ENCODE data around the gene NDUFB3. TPM values are rescaled to one million over a fixed set of nuclear protein-coding genes. Genes with fewer than 3 reads are reported as not detected.

Gene NDUFB3
- total and polyA plus RNA-seq, 2 donors (not counting 3 experiments of a cell fraction or from before 2014, with no cell fraction given) = 65.6 to 96.7 TPM

GRCh38 chr2:201122276-201122675, 50.5 kb downstream of the NDUFB3 start:
- Histone ChIP-seq H2AFZ (ENCODE audit: low read depth, low read length) (no peak overlapping the region), H3K4me2 (ENCODE audit: insufficient read depth, low read length) (peak overlapping the region; percentile 99), H4K20me1 (replicated peaks; ENCODE audit: control insufficient read depth, extremely low read depth, insufficient read depth, low read length) (no peaks in the 10 kb centered on the region), H3K79me2 (ENCODE audit: control insufficient read depth, insufficient read depth, low read length) (peaks cover 87% of the 10 kb centered on the region), H3K9me1 (replicated peaks; ENCODE audit: control insufficient read depth, extremely low read depth, insufficient read depth, low read length) (no peaks in the 10 kb centered on the region), H3K27me3 (ENCODE audit: control insufficient read depth in 2 of 2, insufficient read depth in 2 of 2, low read length in 2 of 2) (no peaks in the 10 kb centered on the region), H3K4me1 (ENCODE audit: control insufficient read depth, extremely low read depth, insufficient read depth, low read length) (peaks cover 70% of the 10 kb centered on the region), H3K4me3 (replicated peaks in 1 of 3; ENCODE audit: insufficient read depth in 1 of 3, low read depth in 1 of 3, low read length in 3 of 3) (peak overlapping the region in 1 of 3 experiments; percentile 99), H3K36me3 (ENCODE audit: control insufficient read depth in 2 of 2, extremely low read depth in 1 of 2, insufficient read depth in 2 of 2, low read length in 2 of 2) (peaks cover 5 to 9% of the 10 kb centered on the region in 2 experiments), H3K9ac (replicated peaks; ENCODE audit: extremely low read depth, insufficient read depth, low read length) (no peak overlapping the region), H3K9me3 (replicated peaks; ENCODE audit: control insufficient read depth, insufficient read depth, low read length) (no peaks in the 10 kb centered on the region), H3K27ac (ENCODE audit: insufficient read depth, low read depth, low read length) (no peak overlapping the region)
- intact Hi-C loops (cut with micrococcal nuclease) (no loop called here), dilution Hi-C loops (cut with MboI; ENCODE audit: extremely low pct_ligation_motif_present, low sequenced_read_pairs) (no loop called here)
- ChIA-PET POLR2A (no interaction called here), CTCF (interaction anchor here (3.0 to 3.8 kb wide), 3 partner anchors 9 to 55 kb away, joined by 10 to 33 read pairs (median 19); no protein-coding TSS in a partner anchor)
- BruUV-seq (replicated peaks) = no TSS peak
- DNase-seq (ENCODE audit: low read depth, low spot score) (no peak), FAIRE-seq (no peak)
- TF ChIP-seq MAX (IDR thresholded peaks at IDR 0.05; ENCODE audit: insufficient read depth, insufficient read length) = no peak
- no peak for TF ChIP-seq POLR2AphosphoS5 (IDR thresholded peaks at IDR 0.05; ENCODE audit: insufficient read depth, low read depth, low read length)
- TF ChIP-seq FOS (IDR thresholded peaks at IDR 0.05; ENCODE audit: borderline replicate concordance, insufficient read depth, low read length) = no peak
- TF ChIP-seq JUN (IDR thresholded peaks at IDR 0.05; ENCODE audit: borderline replicate concordance, insufficient read depth, insufficient read length, low read depth) = no peak
- TF ChIP-seq GATA2 (IDR thresholded peaks at IDR 0.05; ENCODE audit: insufficient read depth, insufficient read length, low read depth, low read length) = no peak
- TF ChIP-seq POLR2A (IDR thresholded peaks at IDR 0.05; ENCODE audit: low read depth, low read length) = no peak
- TF ChIP-seq EZH2 (IDR thresholded peaks at IDR 0.05; ENCODE audit: borderline replicate concordance, low read depth, low read length, severe bottlenecking) = no peak
